K562 (cell line): Measurements from ENCODE around the gene USP17L5. TPM values are rescaled to one million over a fixed set of nuclear protein-coding genes. Genes with fewer than 3 reads are reported as not detected.
"Not testable (repeated sequence)": the region's sequence is repeated elsewhere in the genome, so short reads cannot be mapped to it uniquely, and the experiment has no call there.

Experiments used
- ATAC-seq: fragments of 200-7000 bp; cut with Tn5 transposase; 3 replicates; pipeline ENCODE4 v1.9.1; 2020; ENCODE audit warnings: moderate library complexity
- BruUV-seq: library from RNA; stranded (reverse); fragments of 400-500 nt; replicated peaks from 2 replicates; lab custom pipeline; 2021; lab: Mats Ljungman, UMichigan
- CTCF ChIA-PET: fragments of 300-600 bp; formaldehyde crosslinking; extraction: SDS; loops from one replicate; lab custom pipeline; 2021; ENCODE audit warnings: low intra/inter-chr PET ratio; lab: Yijun Ruan, JAX
- POLR2A ChIA-PET: fragments of 300-600, 350-650 bp; sonication (Branson Sonifier 250); formaldehyde crosslinking; extraction: SDS; loops from one replicate; lab custom pipeline; 2021; ENCODE audit warnings: antibody characterized with exemption, inconsistent platforms; lab: Yijun Ruan, JAX
- DNase-seq, 4 experiments: peaks; one replicate each; pipeline versions ENCODE4 v3.0.0 to v3.0.0-alpha.2; 2011 to 2018; ENCODE audit warnings: low spot score in 3 of 4, mixed read lengths in 3 of 4; ENCODE audit errors: extremely low read depth in 1 of 4
- FAIRE-seq: peaks from 2 replicates; lab custom pipeline; 2011; peaks lifted over from hg19 to GRCh38; lab: Jason Lieb, UNC
- H2AFZ ChIP-seq: 2 replicates; pipeline ENCODE4 v1.6.0; 2011; ENCODE audit warnings: low read depth, low read length, control low read depth, inconsistent platforms
- H3K27ac ChIP-seq: fragments of 200-600 bp; 3 replicates; pipeline ENCODE4 v1.8.0; 2011; ENCODE audit warnings: low read depth, mild to moderate bottlenecking, control low read depth, inconsistent platforms, low read length, moderate library complexity, mixed read lengths; ENCODE audit errors: extremely low read depth
- H3K27me3 ChIP-seq, 2 experiments: fragments of 300-600 bp in 1 of 2; 2 replicates in 1 of 2; 3 replicates in 1 of 2; pipeline versions ENCODE4 v1.6.0 to v1.8.0; 2011; ENCODE audit warnings: inconsistent platforms in 2 of 2, low read length in 2 of 2, mild to moderate bottlenecking in 1 of 2, mixed read lengths in 1 of 2, moderate library complexity in 1 of 2; ENCODE audit not compliant: control insufficient read depth in 2 of 2, insufficient read depth in 2 of 2
- H3K36me3 ChIP-seq: fragments of 300-600 bp; 3 replicates; pipeline ENCODE4 v1.8.0; 2011; ENCODE audit warnings: mild to moderate bottlenecking, low read length, inconsistent platforms; ENCODE audit not compliant: control insufficient read depth, insufficient read depth
- H3K4me1 ChIP-seq, 2 experiments: fragments of 200-600 bp in 1 of 2; replicated peaks in 1 of 2; 2 replicates in 1 of 2; 3 replicates in 1 of 2; pipeline versions ENCODE4 v1.5.1 to v1.8.0; 2011; ENCODE audit warnings: inconsistent platforms in 2 of 2, low read length in 2 of 2, mild to moderate bottlenecking in 1 of 2, mixed read lengths in 1 of 2, moderate library complexity in 1 of 2; ENCODE audit not compliant: control insufficient read depth in 2 of 2, insufficient read depth in 2 of 2
- H3K4me2 ChIP-seq: 2 replicates; pipeline ENCODE4 v1.6.1; 2011; ENCODE audit warnings: low read length, control low read depth, inconsistent platforms, mixed read lengths; ENCODE audit not compliant: insufficient read depth
- H3K4me3 ChIP-seq: fragments of 200-600 bp; sonication (generic), shearing (Covaris generic); 2 replicates; pipeline ENCODE4 v1.5.1; 2016; ENCODE audit warnings: control low read depth, inconsistent platforms
- H3K79me2 ChIP-seq: fragments of 200-600 bp; 3 replicates; pipeline ENCODE4 v1.8.0; 2011; ENCODE audit warnings: low read length, inconsistent platforms; ENCODE audit not compliant: control insufficient read depth, insufficient read depth
- H3K9ac ChIP-seq, 2 experiments: 2 replicates each; pipeline versions ENCODE4 v1.6.0 to v1.6.1; 2011; ENCODE audit warnings: low read depth in 2 of 2, low read length in 2 of 2, control low read depth in 1 of 2, inconsistent platforms in 1 of 2, mild to moderate bottlenecking in 1 of 2, mixed read lengths in 1 of 2; ENCODE audit not compliant: insufficient read depth in 1 of 2
- H3K9me1 ChIP-seq: one replicate; pipeline ENCODE4 v1.6.0; 2011; ENCODE audit warnings: inconsistent platforms, mild to moderate bottlenecking, low read length, moderate library complexity; ENCODE audit not compliant: control insufficient read depth, insufficient read depth
- H3K9me3 ChIP-seq: replicated peaks from 2 replicates; pipeline ENCODE4 v1.5.1; 2011; ENCODE audit warnings: low read depth, low read length, inconsistent platforms; ENCODE audit not compliant: control insufficient read depth, insufficient read depth
- H4K20me1 ChIP-seq: replicated peaks from 2 replicates; pipeline ENCODE4 v1.6.1; 2011; ENCODE audit warnings: low read length, inconsistent platforms, mixed read lengths; ENCODE audit not compliant: control insufficient read depth, insufficient read depth
- WGBS: fragments of 100-300 bp; shearing (Covaris generic); methylation state at CpG from one replicate; pipeline ENCODE4 v1.1.6; 2016; ENCODE audit warnings: low coverage, mixed read lengths; ENCODE audit not compliant: insufficient coverage; ENCODE audit errors: missing lambda C conversion rate; 5-methylcytosine and 5-hydroxymethylcytosine counted together
- in situ Hi-C: fragments of 300-500 bp; cut with MboI; formaldehyde crosslinking; loops from 4 replicates; pipeline ENCODE4 v1.15.0; 2018; ENCODE audit warnings: inconsistent platforms, mixed read lengths
- intact Hi-C: fragments of 100-400 bp; cut with micrococcal nuclease; formaldehyde crosslinking; loops from 2 replicates; pipeline ENCODE4 v1.14.2; 2022
- polyA plus RNA-seq, 8 experiments: library from polyadenylated mRNA; depleted of rRNA in 4 of 8; stranded (reverse) in 5 of 8; unstranded in 3 of 8; fragments of >200 nt; fragmentation: Nextera tagmentation in 2 of 8; fragmentation: Illumina TruSeq in 1 of 8; extraction: Ambion mirVana in 2 of 8; extraction: Trizol in 1 of 8; gene quantifications; 2 replicates each; pipeline versions ENCODE4 v1.2.1 to v1.2.3, GENCODE V29; 2011 to 2014; ENCODE audit warnings: inconsistent platforms in 1 of 8, missing spikeins in 1 of 8
- total RNA-seq, 7 experiments: library from RNA; depleted of rRNA in 6 of 7; stranded (reverse); fragments of >200 nt in 6 of 7; fragmentation: Illumina TruSeq in 2 of 7; extraction: Trizol in 2 of 7; gene quantifications; 2 replicates each; pipeline versions ENCODE4 v1.2.1 to v1.2.3, GENCODE V29; 2011 to 2021; ENCODE audit warnings: low replicate concordance in 1 of 7

The USP17L5 gene
- total and polyA plus RNA-seq, 9 of the 15 experiments (the other 6 are each of a cell fraction or from before 2014, with no cell fraction given) = not detected

DNA sequence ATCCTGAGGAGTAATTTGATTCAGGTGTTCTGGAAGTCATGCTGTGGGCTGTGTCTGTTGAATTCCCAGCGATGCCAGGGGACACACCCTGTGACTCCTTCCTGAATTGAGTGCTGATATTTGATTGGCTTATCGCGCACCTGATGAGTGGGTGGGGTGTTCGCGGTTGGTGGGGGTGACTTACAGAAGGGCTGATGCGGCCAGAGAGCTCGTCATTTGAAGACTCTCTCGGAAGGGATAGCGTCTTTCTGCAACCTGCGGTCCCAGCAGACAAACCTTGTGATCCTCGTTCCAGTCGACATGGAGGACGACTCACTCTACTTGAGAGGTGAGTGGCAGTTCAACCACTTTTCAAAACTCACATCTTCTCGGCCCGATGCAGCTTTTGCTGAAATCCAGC, 9.6 kb upstream of the USP17L5 start, which contains the start of gene USP17L25:
USP17L25 (plus strand) TSS at position 301 of the 400 bp plus-strand sequence; CDS start at position 301, 0 bp downstream.
- H3K27ac ChIP-seq, H3K4me2 ChIP-seq, H3K9me3 ChIP-seq, intact Hi-C loops, H3K4me3 ChIP-seq, H3K36me3 ChIP-seq, FAIRE-seq, DNase-seq, ATAC-seq, H4K20me1 ChIP-seq, H3K27me3 ChIP-seq, H2AFZ ChIP-seq, CTCF ChIA-PET, H3K9me1 ChIP-seq, H3K79me2 ChIP-seq, H3K9ac ChIP-seq, H3K4me1 ChIP-seq, POLR2A ChIA-PET, BruUV-seq: not testable (repeated sequence)
- no CpG with 5 or more reads among the region's 15 CpGs for WGBS
- in situ Hi-C loops = loop anchor here (10.0 to 25.0 kb wide), 3 partner anchors 55 to 342 kb away; no protein-coding TSS in a partner anchor

DNA sequence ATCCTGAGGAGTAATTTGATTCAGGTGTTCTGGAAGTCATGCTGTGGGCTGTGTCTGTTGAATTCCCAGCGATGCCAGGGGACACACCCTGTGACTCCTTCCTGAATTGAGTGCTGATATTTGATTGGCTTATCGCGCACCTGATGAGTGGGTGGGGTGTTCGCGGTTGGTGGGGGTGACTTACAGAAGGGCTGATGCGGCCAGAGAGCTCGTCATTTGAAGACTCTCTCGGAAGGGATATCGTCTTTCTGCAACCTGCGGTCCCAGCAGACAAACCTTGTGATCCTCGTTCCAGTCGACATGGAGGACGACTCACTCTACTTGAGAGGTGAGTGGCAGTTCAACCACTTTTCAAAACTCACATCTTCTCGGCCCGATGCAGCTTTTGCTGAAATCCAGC, 4.8 kb upstream of the USP17L5 start, which contains the start of gene USP17L26:
USP17L26 (plus strand) TSS at position 301 of the 400 bp plus-strand sequence; CDS start at position 301, 0 bp downstream.
- H3K4me1 ChIP-seq, POLR2A ChIA-PET, intact Hi-C loops: not testable (repeated sequence)

DNA sequence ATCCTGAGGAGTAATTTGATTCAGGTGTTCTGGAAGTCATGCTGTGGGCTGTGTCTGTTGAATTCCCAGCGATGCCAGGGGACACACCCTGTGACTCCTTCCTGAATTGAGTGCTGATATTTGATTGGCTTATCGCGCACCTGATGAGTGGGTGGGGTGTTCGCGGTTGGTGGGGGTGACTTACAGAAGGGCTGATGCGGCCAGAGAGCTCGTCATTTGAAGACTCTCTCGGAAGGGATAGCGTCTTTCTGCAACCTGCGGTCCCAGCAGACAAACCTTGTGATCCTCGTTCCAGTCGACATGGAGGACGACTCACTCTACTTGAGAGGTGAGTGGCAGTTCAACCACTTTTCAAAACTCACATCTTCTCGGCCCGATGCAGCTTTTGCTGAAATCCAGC, 4.6 kb downstream of the USP17L5 start, which contains the start of gene USP17L27:
USP17L27 (plus strand) TSS at position 301 of the 400 bp plus-strand sequence; CDS start at position 301, 0 bp downstream.
- H3K36me3 ChIP-seq, H3K4me3 ChIP-seq, H3K27me3 ChIP-seq, CTCF ChIA-PET, FAIRE-seq, POLR2A ChIA-PET, H3K79me2 ChIP-seq, H3K9ac ChIP-seq, H3K4me2 ChIP-seq, H4K20me1 ChIP-seq, DNase-seq, BruUV-seq, ATAC-seq, H3K27ac ChIP-seq, intact Hi-C loops, H3K9me1 ChIP-seq, H3K9me3 ChIP-seq, H3K4me1 ChIP-seq, H2AFZ ChIP-seq: not testable (repeated sequence)
- no CpG with 5 or more reads among the region's 15 CpGs for WGBS
- in situ Hi-C loops = loop anchor here (25.0 kb wide), 1 partner anchor 357 kb away; no protein-coding TSS in a partner anchor

More for the DNA sequence above, 4.8 kb upstream of the USP17L5 start, which contains the start of gene USP17L26:
- ATAC-seq, FAIRE-seq, H3K9me3 ChIP-seq, H3K9me1 ChIP-seq, H4K20me1 ChIP-seq, H3K9ac ChIP-seq, H2AFZ ChIP-seq, H3K79me2 ChIP-seq, H3K4me2 ChIP-seq, CTCF ChIA-PET, H3K27me3 ChIP-seq, BruUV-seq, DNase-seq, H3K4me3 ChIP-seq, H3K36me3 ChIP-seq, H3K27ac ChIP-seq: not testable (repeated sequence)
- in situ Hi-C loops = loop anchor here (10.0 to 25.0 kb wide), 2 partner anchors 200 to 347 kb away; no protein-coding TSS in a partner anchor
- WGBS = no CpG with 5 or more reads among the region's 15 CpGs

- intact Hi-C loops = not testable (repeated sequence)
Measured at GRCh38 chr4:9348593-9348992, 9.4 kb downstream of the USP17L5 start, which contains the start of gene USP17L28. USP17L28 (plus strand) TSS chr4:9348893; CDS start chr4:9348893, 0 bp downstream.

More at GRCh38 chr4:9348593-9348992, 9.4 kb downstream of the USP17L5 start, which contains the start of gene USP17L28:
- H3K9ac ChIP-seq, H2AFZ ChIP-seq, H3K79me2 ChIP-seq, H3K4me2 ChIP-seq, POLR2A ChIA-PET, H3K4me1 ChIP-seq, H3K27ac ChIP-seq, BruUV-seq, FAIRE-seq, H3K4me3 ChIP-seq, H3K9me3 ChIP-seq, H3K36me3 ChIP-seq, H4K20me1 ChIP-seq, CTCF ChIA-PET, H3K9me1 ChIP-seq, ATAC-seq, DNase-seq, H3K27me3 ChIP-seq: not testable (repeated sequence)
- WGBS = no CpG with 5 or more reads among the region's 15 CpGs
- in situ Hi-C loops = loop anchor here (25.0 kb wide), 1 partner anchor 361 kb away; no protein-coding TSS in a partner anchor
